Measurements from ENCODE around the gene ABLIM2. TPM values are rescaled to one million over a fixed set of nuclear protein-coding genes. Genes with fewer than 3 reads are reported as not detected.
"Not testable (repeated sequence)": the region's sequence is repeated elsewhere in the genome, so short reads cannot be mapped to it uniquely, and the experiment has no call there.

ABLIM2 gene
- polyA plus RNA-seq, 4 donors = 1.1 to 12.7 (median 4.4) TPM

GRCh38 chr4:8147231-8147970 lies 11.2 kb downstream of the ABLIM2 start:
- FAIRE-seq (no peak), DNase-seq (no peak)
- WGBS, 3 donors = 66 to 80% (median 73%) methylated on average over 19 of the region's 19 CpGs
- Histone ChIP-seq H3K36me3 (ENCODE audit: control insufficient read depth in 3 of 3, insufficient read depth in 2 of 3, low read depth in 1 of 3, low read length in 3 of 3) (no peaks in the 10 kb centered on the region), H3K4me3 (ENCODE audit: low read depth in 1 of 3, low read length in 3 of 3) (no peak overlapping the region), H3K9me3 (ENCODE audit: control insufficient read depth in 2 of 2, insufficient read depth in 1 of 2, low read depth in 1 of 2, low read length in 1 of 2) (no peaks in the 10 kb centered on the region), H3K27ac (ENCODE audit: low read depth in 1 of 3, low read length in 2 of 3) (no peak overlapping the region), H3K27me3 (ENCODE audit: control insufficient read depth in 3 of 3, insufficient read depth in 3 of 3, low read length in 3 of 3) (peaks cover 0 to 20% (median 3%) of the 10 kb centered on the region in 3 donors), H3K4me1 (ENCODE audit: control insufficient read depth in 3 of 3, insufficient read depth in 2 of 3, low read depth in 1 of 3, low read length in 2 of 3) (no peaks in the 10 kb centered on the region)

GRCh38 chr4:8146157-8146556 lies 12.5 kb downstream of the ABLIM2 start:
- no peak overlapping the region for H3K27ac ChIP-seq (ENCODE audit: low read depth in 1 of 3, low read length in 2 of 3)
- DNase-seq = no peak
- WGBS, 3 donors = 74 to 81% (median 77%) methylated on average over 9 of the region's 9 CpGs
- no peak overlapping the region for H3K4me3 ChIP-seq (ENCODE audit: low read depth in 1 of 3, low read length in 3 of 3)
- peaks cover 0 to 20% (median 3%) of the 10 kb centered on the region in 3 donors for H3K27me3 ChIP-seq (ENCODE audit: control insufficient read depth in 3 of 3, insufficient read depth in 3 of 3, low read length in 3 of 3)
- no peaks in the 10 kb centered on the region for H3K4me1 ChIP-seq (ENCODE audit: control insufficient read depth in 3 of 3, insufficient read depth in 2 of 3, low read depth in 1 of 3, low read length in 2 of 3)
- no peaks in the 10 kb centered on the region for H3K9me3 ChIP-seq (ENCODE audit: control insufficient read depth in 2 of 2, insufficient read depth in 1 of 2, low read depth in 1 of 2, low read length in 1 of 2)
- no peak for FAIRE-seq
- H3K36me3 ChIP-seq (ENCODE audit: control insufficient read depth in 3 of 3, insufficient read depth in 2 of 3, low read depth in 1 of 3, low read length in 3 of 3) = no peaks in the 10 kb centered on the region

- H3K27ac ChIP-seq (ENCODE audit: low read depth in 1 of 3, low read length in 2 of 3) = no peak overlapping the region
- H3K9me3 ChIP-seq (ENCODE audit: control insufficient read depth in 2 of 2, insufficient read depth in 1 of 2, low read depth in 1 of 2, low read length in 1 of 2) = no peaks in the 10 kb centered on the region
- H3K4me1 ChIP-seq (ENCODE audit: control insufficient read depth in 3 of 3, insufficient read depth in 2 of 3, low read depth in 1 of 3, low read length in 2 of 3) = no peaks in the 10 kb centered on the region
- FAIRE-seq (no peak), DNase-seq (no peak)
- no peak overlapping the region for H3K4me3 ChIP-seq (ENCODE audit: low read depth in 1 of 3, low read length in 3 of 3)
- H3K27me3 ChIP-seq (ENCODE audit: control insufficient read depth in 3 of 3, insufficient read depth in 3 of 3, low read length in 3 of 3) = peaks cover 0 to 20% (median 3%) of the 10 kb centered on the region in 3 donors
- no peaks in the 10 kb centered on the region for H3K36me3 ChIP-seq (ENCODE audit: control insufficient read depth in 3 of 3, insufficient read depth in 2 of 3, low read depth in 1 of 3, low read length in 3 of 3)
- 17 to 48% (median 30%) methylated on average over 15 of the region's 15 CpGs for WGBS, 3 donors
These were observed 14.3 kb downstream of the ABLIM2 start for GRCh38 chr4:8144359-8144758.

GRCh38 chr4:8143392-8144140 lies 15.0 kb downstream of the ABLIM2 start:
- H3K27ac ChIP-seq (ENCODE audit: low read depth in 1 of 3, low read length in 2 of 3) = no peak overlapping the region
- H3K4me3 ChIP-seq (ENCODE audit: low read depth in 1 of 3, low read length in 3 of 3) = no peak overlapping the region
- H3K27me3 ChIP-seq (ENCODE audit: control insufficient read depth in 3 of 3, insufficient read depth in 3 of 3, low read length in 3 of 3) = peaks cover 0 to 20% (median 3%) of the 10 kb centered on the region in 3 donors
- no peaks in the 10 kb centered on the region for H3K9me3 ChIP-seq (ENCODE audit: control insufficient read depth in 2 of 2, insufficient read depth in 1 of 2, low read depth in 1 of 2, low read length in 1 of 2)
- no peaks in the 10 kb centered on the region for H3K4me1 ChIP-seq (ENCODE audit: control insufficient read depth in 3 of 3, insufficient read depth in 2 of 3, low read depth in 1 of 3, low read length in 2 of 3)
- DNase-seq (no peak), FAIRE-seq (no peak)
- 74 to 79% (median 76%) methylated on average over 11 of the region's 11 CpGs for WGBS, 3 donors
- H3K36me3 ChIP-seq (ENCODE audit: control insufficient read depth in 3 of 3, insufficient read depth in 2 of 3, low read depth in 1 of 3, low read length in 3 of 3) = no peaks in the 10 kb centered on the region

- H3K27me3 ChIP-seq (ENCODE audit: control insufficient read depth in 3 of 3, insufficient read depth in 3 of 3, low read length in 3 of 3) = peaks cover 0 to 20% (median 3%) of the 10 kb centered on the region in 3 donors
- no peak overlapping the region for H3K4me3 ChIP-seq (ENCODE audit: low read depth in 1 of 3, low read length in 3 of 3)
- H3K27ac ChIP-seq (ENCODE audit: low read depth in 1 of 3, low read length in 2 of 3) = no peak overlapping the region
- H3K4me1 ChIP-seq (ENCODE audit: control insufficient read depth in 3 of 3, insufficient read depth in 2 of 3, low read depth in 1 of 3, low read length in 2 of 3) = no peaks in the 10 kb centered on the region
- no peaks in the 10 kb centered on the region for H3K9me3 ChIP-seq (ENCODE audit: control insufficient read depth in 2 of 2, insufficient read depth in 1 of 2, low read depth in 1 of 2, low read length in 1 of 2)
- DNase-seq = no peak
- WGBS, 3 donors = 73 to 76% (median 75%) methylated on average over 9 of the region's 9 CpGs
- no peak for FAIRE-seq
- H3K36me3 ChIP-seq (ENCODE audit: control insufficient read depth in 3 of 3, insufficient read depth in 2 of 3, low read depth in 1 of 3, low read length in 3 of 3) = no peaks in the 10 kb centered on the region
These were observed 16.1 kb downstream of the ABLIM2 start for GRCh38 chr4:8142556-8142955.

GRCh38 chr4:8141935-8142334 lies 16.7 kb downstream of the ABLIM2 start:
- Histone ChIP-seq H3K27ac (ENCODE audit: low read depth in 1 of 3, low read length in 2 of 3) (no peak overlapping the region), H3K4me3 (ENCODE audit: low read depth in 1 of 3, low read length in 3 of 3) (no peak overlapping the region), H3K36me3 (ENCODE audit: control insufficient read depth in 3 of 3, insufficient read depth in 2 of 3, low read depth in 1 of 3, low read length in 3 of 3) (no peaks in the 10 kb centered on the region), H3K27me3 (ENCODE audit: control insufficient read depth in 3 of 3, insufficient read depth in 3 of 3, low read length in 3 of 3) (peaks cover 0 to 20% (median 3%) of the 10 kb centered on the region in 3 donors), H3K4me1 (ENCODE audit: control insufficient read depth in 3 of 3, insufficient read depth in 2 of 3, low read depth in 1 of 3, low read length in 2 of 3) (no peaks in the 10 kb centered on the region), H3K9me3 (ENCODE audit: control insufficient read depth in 2 of 2, insufficient read depth in 1 of 2, low read depth in 1 of 2, low read length in 1 of 2) (no peaks in the 10 kb centered on the region)
- DNase-seq (no peak), FAIRE-seq (no peak)
- WGBS, 3 donors = 88 to 93% (median 90%) methylated on average over 9 of the region's 9 CpGs

- H3K4me1 ChIP-seq (ENCODE audit: control insufficient read depth in 3 of 3, insufficient read depth in 2 of 3, low read depth in 1 of 3, low read length in 2 of 3) = no peaks in the 10 kb centered on the region
- no peak for FAIRE-seq
These were observed 17.7 kb downstream of the ABLIM2 start for GRCh38 chr4:8140915-8141314.

GRCh38 chr4:8139726-8140125 lies 18.9 kb downstream of the ABLIM2 start:
- FAIRE-seq; H3K27ac ChIP-seq (ENCODE audit: low read depth in 1 of 3, low read length in 2 of 3); H3K4me3 ChIP-seq (ENCODE audit: low read depth in 1 of 3, low read length in 3 of 3); DNase-seq; H3K9me3 ChIP-seq (ENCODE audit: control insufficient read depth in 2 of 2, insufficient read depth in 1 of 2, low read depth in 1 of 2, low read length in 1 of 2); H3K36me3 ChIP-seq (ENCODE audit: control insufficient read depth in 3 of 3, insufficient read depth in 2 of 3, low read depth in 1 of 3, low read length in 3 of 3); H3K4me1 ChIP-seq (ENCODE audit: control insufficient read depth in 3 of 3, insufficient read depth in 2 of 3, low read depth in 1 of 3, low read length in 2 of 3): not testable (repeated sequence)
- 91 to 97% (median 96%) methylated on average over 5 of the region's 5 CpGs for WGBS, 3 donors
- peaks cover 0 to 11% (median 3%) of the 10 kb centered on the region in 3 donors for H3K27me3 ChIP-seq (ENCODE audit: control insufficient read depth in 3 of 3, insufficient read depth in 3 of 3, low read length in 3 of 3)

More at GRCh38 chr4:8140915-8141314, 17.7 kb downstream of the ABLIM2 start:
- Histone ChIP-seq H3K9me3 (ENCODE audit: control insufficient read depth in 2 of 2, insufficient read depth in 1 of 2, low read depth in 1 of 2, low read length in 1 of 2) (no peaks in the 10 kb centered on the region), H3K27me3 (ENCODE audit: control insufficient read depth in 3 of 3, insufficient read depth in 3 of 3, low read length in 3 of 3) (peaks cover 0 to 20% (median 3%) of the 10 kb centered on the region in 3 donors), H3K4me3 (ENCODE audit: low read depth in 1 of 3, low read length in 3 of 3) (no peak overlapping the region), H3K36me3 (ENCODE audit: control insufficient read depth in 3 of 3, insufficient read depth in 2 of 3, low read depth in 1 of 3, low read length in 3 of 3) (no peaks in the 10 kb centered on the region), H3K27ac (ENCODE audit: low read depth in 1 of 3, low read length in 2 of 3) (no peak overlapping the region)
- 59 to 73% (median 68%) methylated on average over 6 of the region's 6 CpGs for WGBS, 3 donors
- DNase-seq = no peak

All from small intestine (tissue), 7 donors.